ENCODE data around the gene CTSA.

Gene CTSA

DNA sequence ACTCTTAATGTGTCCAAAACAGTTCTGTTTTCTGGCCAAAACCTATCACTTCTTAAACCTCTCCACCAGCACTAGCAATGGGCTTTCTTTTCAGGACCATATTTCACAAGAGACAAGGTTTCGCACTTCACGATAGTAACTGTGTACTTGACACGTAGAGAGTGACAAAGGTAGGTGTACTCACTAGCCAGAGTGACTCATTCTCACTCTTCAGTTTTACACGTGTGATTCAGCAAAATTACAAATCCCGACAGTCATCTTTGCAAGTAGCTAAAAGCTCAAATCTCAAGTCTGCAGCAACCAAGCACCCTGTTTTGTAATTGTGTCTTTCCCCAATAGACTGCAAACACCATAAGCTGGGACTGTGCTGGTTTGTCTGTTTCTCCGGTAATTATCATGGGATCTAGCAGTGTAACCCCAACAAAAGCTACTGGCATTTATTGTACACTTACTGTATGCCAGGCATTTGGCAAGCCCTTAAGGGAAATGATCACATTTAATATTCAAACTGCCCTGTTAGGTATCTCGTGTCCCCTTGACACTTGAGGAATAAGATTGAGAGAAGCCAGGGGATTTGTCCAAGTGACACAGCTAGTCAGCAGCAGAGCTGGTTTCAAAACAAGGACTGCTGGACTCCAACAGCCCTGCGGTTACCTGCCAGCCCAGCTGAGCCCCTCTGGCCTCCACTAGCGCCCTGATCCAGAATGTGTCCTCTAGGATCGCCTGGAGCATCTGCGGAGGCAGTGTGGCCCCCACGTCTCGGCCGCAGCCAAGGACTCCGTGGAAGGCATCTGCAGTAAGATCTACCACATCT, 53.2 kb downstream of the CTSA start:
- no peak for DNase-seq

DNA sequence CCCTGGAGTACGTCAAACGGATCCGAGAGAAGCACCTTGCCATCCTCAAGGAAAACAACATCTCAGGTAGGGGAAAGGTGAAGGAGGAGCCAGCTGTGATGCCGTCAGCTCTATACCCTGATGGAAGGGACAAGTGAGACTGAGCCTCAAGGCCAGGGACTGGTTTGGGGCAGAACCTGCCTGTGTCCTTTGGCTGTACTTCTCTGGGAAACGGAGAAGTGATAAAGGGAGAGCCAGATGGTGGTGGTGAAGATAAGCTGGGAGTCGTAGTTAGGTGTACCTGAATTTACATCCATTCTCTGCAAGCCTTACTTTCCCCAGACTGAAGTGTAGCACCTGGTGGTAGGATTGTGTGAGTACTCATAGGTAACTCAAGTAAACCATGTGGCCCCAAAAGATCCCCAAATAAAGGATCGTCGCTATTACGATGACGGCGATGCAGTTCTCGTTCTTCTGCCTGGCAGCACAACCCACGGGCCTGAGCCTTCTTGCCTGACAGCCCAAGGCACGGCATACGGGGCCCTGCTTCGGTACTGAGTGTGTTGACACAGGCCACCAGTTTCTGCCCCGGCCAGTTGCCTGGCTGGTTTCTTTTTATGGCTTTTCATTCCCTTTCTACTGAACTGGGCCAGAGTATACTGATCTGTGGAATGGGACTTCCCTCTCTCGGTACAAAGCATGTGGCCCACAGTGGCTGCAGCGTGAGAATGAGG, 54.0 kb downstream of the CTSA start:
- no peak for DNase-seq

- no peak for DNase-seq
These were observed 54.6 kb downstream of the CTSA start for GRCh38 chr20:45945678-45946148.

DNA sequence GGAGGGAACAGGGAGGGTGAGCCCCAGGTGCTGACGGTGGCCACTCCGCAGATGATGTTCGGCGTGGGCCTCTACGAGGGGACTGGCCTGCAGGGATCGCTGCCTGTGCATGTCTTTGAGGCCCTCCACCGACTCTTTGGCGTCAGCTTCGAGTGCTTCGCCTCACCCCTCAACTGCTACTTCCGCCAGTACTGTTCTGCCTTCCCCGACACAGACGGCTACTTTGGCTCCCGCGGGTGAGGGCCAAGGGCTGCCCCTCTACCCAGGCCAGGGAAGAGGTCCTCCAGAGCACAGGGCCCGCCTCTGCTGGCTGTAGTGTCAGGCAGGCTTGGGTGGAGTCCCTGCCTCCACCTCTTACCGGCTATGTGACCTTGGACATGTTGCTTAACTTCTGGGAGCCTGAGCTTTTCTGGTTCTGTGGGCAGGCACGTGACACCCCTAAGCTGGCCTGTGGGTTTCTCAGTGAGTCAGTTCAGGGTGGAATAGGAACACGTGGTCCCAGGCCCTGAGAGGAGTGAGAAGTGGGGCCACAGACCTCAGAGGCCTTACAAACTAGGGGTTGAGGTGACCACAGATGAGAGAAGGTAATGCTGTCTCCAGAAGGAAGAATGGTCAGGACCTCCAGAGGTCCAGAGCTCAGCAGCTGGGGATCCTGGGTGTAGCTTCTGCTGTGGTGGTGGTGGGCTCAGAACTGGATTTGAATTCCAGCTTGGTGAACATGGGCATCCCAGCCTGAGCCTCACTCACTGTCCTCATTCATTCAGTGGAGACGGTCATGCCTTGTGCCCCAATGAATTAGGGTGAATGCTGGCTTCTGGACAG, 55.2 kb downstream of the CTSA start:
- DNase-seq: no peak

- DNase-seq: no peak
These were observed 56.2 kb downstream of the CTSA start for GRCh38 chr20:45947110-45947866.

DNA sequence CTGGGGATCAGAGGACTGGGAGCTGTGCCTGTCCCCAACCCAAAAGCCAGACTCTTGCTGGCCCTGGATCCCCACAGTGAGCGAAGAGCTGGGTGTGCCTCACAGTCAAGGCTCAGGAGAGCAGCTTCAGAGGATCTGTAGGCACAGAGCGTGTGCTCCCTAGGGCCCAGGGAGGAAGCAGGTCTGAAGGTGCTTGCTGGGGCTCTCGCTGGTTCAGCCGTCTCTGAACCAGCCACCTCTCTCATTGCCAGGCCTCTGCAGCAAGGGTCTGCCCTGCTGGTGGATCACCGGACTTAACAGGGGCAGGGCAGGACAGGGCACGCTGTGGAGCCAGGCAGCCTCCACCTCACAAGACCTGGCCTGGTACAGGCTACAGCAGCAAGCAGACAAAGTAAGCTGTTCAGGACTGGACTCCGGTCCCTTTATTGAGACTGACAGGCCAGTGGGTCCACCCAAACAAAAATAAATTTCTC, 57.2 kb downstream of the CTSA start:
- no peak for DNase-seq

Data from NCI-H2171 treated with DMSO at 0.1 percent for 48 hours (cell line).